ENCODE measurements around the gene PHYHD1.

DNA sequence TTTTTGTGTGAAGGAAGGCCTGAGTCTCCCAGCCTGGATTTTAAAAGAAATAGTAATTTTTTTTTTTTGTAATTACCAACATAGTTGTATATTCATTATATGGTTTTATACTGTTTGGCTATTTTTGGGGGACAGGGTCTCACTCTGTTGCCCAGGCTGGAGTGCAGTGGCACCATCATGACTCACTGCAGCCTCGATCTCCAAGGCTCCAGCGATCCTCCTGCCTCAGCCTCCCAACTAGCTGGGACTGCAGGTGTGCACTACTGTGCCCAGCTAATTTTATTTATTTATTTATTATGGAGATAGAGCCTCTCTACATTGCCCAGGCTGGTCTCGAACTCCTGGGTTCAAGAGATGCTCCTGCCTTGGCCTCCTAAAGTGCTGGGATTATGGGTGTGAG is 33.7 kb upstream of the PHYHD1 start:
- TF ChIP-seq, protein P1, sequence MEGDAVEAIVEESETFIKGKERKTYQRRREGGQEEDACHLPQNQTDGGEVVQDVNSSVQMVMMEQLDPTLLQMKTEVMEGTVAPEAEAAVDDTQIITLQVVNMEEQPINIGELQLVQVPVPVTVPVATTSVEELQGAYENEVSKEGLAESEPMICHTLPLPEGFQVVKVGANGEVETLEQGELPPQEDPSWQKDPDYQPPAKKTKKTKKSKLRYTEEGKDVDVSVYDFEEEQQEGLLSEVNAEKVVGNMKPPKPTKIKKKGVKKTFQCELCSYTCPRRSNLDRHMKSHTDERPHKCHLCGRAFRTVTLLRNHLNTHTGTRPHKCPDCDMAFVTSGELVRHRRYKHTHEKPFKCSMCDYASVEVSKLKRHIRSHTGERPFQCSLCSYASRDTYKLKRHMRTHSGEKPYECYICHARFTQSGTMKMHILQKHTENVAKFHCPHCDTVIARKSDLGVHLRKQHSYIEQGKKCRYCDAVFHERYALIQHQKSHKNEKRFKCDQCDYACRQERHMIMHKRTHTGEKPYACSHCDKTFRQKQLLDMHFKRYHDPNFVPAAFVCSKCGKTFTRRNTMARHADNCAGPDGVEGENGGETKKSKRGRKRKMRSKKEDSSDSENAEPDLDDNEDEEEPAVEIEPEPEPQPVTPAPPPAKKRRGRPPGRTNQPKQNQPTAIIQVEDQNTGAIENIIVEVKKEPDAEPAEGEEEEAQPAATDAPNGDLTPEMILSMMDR (IDR thresholded peaks at IDR 0.05; ENCODE audit: insufficient read depth, low read length), result no peak
- no peak for TF ChIP-seq POLR2AphosphoS5 (IDR thresholded peaks at IDR 0.05; ENCODE audit: low read depth)
- TF ChIP-seq, protein P2, sequence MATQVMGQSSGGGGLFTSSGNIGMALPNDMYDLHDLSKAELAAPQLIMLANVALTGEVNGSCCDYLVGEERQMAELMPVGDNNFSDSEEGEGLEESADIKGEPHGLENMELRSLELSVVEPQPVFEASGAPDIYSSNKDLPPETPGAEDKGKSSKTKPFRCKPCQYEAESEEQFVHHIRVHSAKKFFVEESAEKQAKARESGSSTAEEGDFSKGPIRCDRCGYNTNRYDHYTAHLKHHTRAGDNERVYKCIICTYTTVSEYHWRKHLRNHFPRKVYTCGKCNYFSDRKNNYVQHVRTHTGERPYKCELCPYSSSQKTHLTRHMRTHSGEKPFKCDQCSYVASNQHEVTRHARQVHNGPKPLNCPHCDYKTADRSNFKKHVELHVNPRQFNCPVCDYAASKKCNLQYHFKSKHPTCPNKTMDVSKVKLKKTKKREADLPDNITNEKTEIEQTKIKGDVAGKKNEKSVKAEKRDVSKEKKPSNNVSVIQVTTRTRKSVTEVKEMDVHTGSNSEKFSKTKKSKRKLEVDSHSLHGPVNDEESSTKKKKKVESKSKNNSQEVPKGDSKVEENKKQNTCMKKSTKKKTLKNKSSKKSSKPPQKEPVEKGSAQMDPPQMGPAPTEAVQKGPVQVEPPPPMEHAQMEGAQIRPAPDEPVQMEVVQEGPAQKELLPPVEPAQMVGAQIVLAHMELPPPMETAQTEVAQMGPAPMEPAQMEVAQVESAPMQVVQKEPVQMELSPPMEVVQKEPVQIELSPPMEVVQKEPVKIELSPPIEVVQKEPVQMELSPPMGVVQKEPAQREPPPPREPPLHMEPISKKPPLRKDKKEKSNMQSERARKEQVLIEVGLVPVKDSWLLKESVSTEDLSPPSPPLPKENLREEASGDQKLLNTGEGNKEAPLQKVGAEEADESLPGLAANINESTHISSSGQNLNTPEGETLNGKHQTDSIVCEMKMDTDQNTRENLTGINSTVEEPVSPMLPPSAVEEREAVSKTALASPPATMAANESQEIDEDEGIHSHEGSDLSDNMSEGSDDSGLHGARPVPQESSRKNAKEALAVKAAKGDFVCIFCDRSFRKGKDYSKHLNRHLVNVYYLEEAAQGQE (IDR thresholded peaks at IDR 0.05; ENCODE audit: insufficient replicate concordance, low read depth), result no peak
- TF ChIP-seq GABPA (IDR thresholded peaks at IDR 0.05; ENCODE audit: low read depth), result no peak
